ENCODE measurements around the gene PPP1R37. TPM values are rescaled to one million over a fixed set of nuclear protein-coding genes. Genes with fewer than 3 reads are reported as not detected.

Gene PPP1R37
- total RNA-seq, 2 donors from 2014 or later = 19.4 to 21.4 TPM

DNA sequence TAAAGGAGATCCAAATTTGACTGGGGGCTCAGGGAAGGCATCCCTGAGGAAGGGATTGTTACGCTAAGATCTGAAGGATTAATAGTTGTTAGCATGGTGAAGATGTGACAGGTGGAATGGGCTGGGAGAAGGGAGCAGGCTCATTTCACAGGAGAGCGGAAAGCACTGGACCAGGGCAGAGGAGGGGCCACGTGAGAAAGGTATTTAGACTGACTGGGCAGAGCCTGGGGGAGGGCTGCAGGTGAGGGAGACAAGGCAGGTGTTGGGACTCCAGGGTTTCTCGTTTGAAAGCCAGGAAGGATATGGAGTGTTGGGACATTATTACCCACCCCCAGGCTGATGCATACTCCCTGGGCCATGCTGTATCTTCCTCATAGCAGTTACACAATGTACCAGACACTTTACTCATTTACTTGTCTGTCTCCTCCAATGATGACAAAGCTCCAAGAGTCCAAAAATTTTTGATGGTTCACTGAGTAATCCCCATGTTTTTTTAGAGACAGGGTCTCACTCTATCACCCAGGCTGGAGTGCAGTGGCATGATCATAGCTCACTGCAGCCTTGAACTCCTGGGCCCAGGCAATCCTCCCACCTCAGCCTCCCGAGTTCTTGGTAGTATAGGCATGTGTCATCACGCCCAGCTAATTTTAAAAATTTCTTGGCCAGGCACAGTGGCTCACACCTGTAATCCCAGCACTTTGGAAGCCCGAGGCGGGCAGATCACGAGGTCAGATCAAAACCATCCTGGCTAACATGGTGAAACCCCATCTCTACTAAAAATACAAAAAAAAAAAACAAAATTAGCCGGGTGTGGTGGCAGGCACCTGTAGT lies 82.8 kb downstream of the PPP1R37 start:
- DNase-seq = no peak
- no peak for ATAC-seq
- intact Hi-C loops (cut with DNase I) = loop anchor here in 1 of 2 donors (5.0 kb wide), 1 partner anchor 83 kb away; the partner anchor contains the start of gene PPP1R37

DNA sequence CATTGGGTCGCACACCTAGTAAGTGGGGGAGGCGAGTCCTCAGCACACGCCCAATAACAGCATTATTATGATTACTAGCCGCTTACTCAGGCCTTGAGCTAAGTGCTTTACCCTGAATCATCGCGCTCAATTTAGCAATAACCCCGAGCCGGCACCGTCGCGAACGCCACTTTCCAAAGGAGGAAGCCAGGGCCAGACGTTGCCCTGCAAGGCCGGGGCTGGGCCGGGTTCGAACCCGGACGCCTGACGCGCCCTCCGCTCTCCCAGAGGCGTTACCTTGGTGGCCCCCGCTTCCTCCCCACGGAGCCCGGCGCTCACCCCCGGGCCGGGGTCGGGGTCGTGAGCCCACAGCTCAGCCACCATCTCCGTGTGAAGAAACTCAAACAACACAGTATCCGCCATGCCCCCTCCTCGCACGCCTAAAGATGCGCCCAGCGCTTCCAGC lies 84.9 kb downstream of the PPP1R37 start, which contains the start of gene TRAPPC6A:
Gene TRAPPC6A (minus strand): TSS at position 421 of the 445 bp plus-strand sequence. CDS start 19 bp downstream, at position 402.
- ATAC-seq = peak in 1 of 2 donors; percentile 5
- intact Hi-C loops (cut with DNase I) = loop anchor here in 1 of 2 donors (5.0 kb wide), 1 partner anchor 86 kb away; the partner anchor contains the start of gene PPP1R37

DNA sequence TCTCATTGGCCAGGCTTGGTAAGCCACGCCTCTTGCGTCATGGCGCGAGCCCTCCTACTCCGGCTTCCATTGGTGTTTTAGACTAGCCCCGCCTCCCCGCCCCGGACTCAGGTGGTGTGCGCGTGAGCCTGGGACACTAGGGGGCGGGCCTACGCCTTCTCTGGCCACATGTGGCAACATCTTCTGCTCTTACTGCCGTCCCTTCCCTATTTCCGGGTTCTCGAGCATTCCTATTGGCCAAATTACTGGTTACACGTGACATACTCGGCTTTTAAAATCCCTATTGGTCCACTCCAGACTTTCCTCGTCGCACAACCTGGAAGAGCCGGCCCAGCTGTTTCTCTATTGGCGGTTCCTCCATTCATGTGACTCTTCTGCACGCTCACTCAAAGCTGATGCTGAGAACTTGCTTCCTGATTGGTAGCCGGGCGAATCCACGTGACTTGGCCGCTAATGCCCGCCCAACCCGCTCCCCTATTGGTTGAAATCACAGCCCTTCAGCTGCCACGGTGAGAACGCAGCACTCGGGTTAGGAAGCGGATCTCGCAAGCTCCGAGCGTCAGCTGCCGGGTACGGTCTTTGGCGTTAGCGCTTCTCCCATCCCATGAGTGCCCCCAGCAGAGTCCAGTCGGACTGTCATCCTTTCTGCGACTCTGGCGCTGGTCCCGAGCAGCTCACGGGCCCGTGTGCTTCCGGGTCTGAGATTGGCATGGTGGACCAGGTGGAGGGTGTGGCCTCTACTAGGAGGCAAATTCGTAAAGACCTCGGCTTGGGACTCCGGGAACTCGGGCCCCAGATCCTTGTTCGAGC lies 85.5 kb downstream of the PPP1R37 start, which contains the start of gene BLOC1S3:
Gene BLOC1S3 (plus strand): TSS at position 523 of the 810 bp plus-strand sequence. CDS start 513 bp downstream, outside the sequence.
- ATAC-seq (peak; percentile 94 to 97), DNase-seq (peak; percentile 100)
- intact Hi-C loops (cut with DNase I) = loop anchor here in 1 of 2 donors (5.0 kb wide), 1 partner anchor 86 kb away; the partner anchor contains the start of gene PPP1R37

More for the DNA sequence above, 84.9 kb downstream of the PPP1R37 start, which contains the start of gene TRAPPC6A:
- DNase-seq = no peak

DNA sequence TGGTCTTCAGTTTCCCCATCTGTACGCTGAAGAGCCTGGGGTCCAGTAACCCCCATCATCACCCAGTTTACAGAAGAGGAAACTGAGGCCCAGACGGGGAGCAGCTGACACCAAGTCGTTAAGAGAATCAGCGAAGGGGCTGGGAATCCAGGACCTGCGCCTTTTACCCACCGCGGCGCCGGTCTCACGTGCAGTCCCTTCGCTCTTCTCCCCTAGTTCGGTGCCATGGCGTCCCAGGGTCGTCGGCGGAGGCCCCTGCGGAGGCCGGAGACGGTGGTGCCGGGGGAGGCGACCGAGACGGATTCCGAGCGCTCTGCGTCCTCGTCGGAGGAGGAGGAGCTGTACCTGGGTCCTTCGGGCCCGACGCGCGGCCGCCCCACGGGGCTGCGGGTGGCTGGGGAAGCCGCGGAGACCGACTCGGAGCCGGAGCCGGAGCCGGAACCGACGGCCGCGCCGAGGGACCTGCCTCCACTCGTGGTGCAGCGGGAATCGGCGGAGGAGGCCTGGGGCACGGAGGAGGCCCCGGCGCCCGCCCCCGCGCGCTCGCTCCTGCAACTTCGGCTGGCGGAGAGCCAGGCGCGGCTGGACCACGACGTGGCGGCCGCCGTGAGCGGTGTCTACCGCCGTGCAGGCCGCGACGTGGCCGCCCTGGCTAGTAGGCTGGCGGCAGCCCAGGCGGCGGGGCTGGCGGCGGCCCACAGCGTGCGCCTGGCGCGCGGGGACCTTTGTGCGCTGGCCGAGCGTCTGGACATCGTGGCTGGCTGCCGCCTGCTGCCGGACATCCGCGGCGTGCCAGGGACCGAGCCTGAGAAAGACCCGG lies 86.3 kb downstream of the PPP1R37 start:
- ATAC-seq = peak; percentile 0 to 3
- intact Hi-C loops (cut with DNase I) = loop anchor here in 1 of 2 donors (5.0 kb wide), 1 partner anchor 87 kb away; the partner anchor contains the start of gene PPP1R37
- peak; percentile 62 for DNase-seq

DNA sequence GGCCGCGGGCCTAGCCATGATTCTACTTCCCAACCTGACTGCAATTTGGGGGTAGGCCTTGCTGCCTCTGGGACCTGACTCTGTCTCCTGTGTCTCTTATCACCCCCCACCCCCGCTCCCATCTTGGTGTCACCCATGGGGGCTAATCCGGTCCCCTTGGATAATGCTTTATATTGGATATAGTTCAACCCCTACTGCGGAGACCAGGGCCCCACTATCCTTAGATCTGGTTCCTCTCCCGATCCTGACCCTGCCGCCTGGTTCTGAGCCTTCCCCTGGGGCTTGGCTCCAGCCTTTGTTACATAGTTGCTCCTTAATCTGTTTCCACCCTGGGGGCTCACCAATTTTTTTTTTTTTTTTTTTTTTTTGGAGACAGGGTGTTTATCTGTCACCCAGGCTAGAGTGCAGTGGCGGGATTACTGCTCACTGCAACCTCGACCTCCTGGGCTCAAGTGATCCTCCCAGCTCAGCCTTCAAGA lies 87.0 kb downstream of the PPP1R37 start:
- no peak for ATAC-seq
- no peak for DNase-seq
- intact Hi-C loops (cut with DNase I) = loop anchor here in 1 of 2 donors (5.0 kb wide), 1 partner anchor 88 kb away; the partner anchor contains the start of gene PPP1R37

DNA sequence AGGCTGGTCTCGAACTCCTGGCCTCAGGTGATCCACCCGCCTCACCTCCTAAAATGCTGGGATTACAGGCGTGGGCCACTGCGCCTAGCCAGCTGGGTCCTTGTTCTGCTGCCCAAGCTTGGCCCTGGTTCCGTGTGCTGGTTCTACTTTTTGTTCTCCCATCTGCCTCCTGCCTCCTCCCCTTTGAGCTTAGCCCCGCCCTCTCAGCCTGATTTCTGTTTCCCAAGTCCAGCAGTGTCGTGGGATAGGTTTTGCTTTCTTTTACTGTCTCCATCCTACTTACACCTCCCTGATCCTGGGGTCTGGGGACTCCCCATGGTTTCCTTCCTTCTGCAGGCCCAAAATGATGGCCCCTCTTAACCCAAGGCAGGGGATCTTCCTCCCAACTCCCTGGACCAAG lies 88.0 kb downstream of the PPP1R37 start:
- no peak for DNase-seq
- no peak for ATAC-seq
- intact Hi-C loops (cut with DNase I) = no loop called here

DNA sequence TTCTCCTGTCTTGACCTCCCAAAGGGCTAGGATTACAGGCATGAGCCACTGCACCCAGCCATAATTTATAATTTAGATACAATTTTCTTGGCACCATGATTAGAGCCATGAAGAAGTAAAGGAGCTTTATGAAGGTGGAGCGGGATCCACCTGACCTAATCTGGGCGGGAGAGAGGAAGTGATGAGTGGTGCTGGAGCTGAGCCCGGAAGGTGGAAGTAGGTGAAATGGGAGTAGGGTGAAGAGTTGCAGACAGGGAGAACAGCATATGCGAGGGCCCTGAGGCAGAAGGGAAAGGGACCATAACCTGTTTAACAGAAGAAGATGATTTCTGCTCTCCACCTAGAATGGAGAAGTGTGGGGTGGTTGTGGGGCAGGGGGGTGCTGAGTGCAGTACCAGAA lies 89.8 kb downstream of the PPP1R37 start:
- no peak for DNase-seq
- ATAC-seq = no peak
- intact Hi-C loops (cut with DNase I) = no loop called here

DNA sequence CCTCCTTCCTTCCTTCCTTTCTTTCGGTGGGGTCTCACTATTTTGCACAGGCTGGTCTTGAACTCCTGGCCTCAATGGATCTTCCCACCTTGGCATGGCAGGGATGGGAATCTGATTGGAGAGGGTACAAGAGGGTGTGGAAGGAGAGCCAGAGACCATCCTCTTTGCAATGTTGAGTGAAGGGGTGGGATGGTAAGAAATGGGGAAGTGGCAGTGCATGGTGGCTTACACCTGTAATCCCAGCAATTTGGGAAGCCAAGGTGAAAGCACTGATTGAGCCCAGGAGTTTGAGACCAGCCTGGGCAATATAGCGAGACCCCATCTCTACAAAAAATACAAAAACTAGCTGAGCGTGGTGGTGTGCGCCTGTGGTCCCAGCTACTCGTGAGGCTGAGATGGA lies 91.1 kb downstream of the PPP1R37 start:
- DNase-seq (no peak), ATAC-seq (no peak)
- intact Hi-C loops (cut with DNase I) = no loop called here

DNA sequence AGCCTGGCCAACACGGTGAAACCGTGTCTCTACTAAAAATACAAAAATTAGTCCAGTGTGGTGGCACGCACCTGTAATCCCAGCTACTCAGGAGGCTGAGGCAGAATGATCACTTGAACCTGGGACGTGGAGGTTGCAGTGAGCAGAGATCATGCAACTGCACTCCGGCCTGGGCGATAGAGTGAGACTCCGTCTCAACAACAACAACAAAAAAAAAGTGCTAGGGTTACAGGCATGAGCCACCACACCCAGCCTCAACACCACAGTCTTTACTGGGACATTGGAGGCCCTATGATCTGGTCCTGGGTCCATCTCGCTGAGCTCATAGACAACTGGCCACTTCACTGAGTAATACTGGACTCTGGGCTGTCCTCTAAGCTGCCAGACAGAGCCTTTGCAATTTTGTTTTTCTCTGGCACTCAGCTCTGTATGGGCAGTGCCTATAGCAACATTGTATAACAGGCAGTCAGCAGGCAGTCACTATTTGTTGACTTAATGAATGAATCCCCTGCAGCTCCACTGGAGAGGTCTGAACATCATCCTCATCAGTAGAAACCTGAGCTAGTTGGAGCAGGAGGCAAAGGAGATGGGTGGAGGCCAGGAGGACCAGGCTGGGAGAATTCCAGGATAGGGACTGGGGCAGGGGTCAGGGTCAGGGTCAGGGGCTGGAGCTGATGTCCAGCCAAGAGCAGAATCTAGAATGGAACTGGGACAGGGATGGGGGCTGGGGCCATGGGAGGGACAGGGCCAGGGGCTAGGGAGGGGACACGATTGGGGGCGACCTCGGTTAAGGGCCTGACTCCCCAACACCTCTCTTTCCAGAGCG lies 93.7 kb downstream of the PPP1R37 start:
- intact Hi-C loops (cut with DNase I) = no loop called here
- DNase-seq (no peak), ATAC-seq (no peak)

DNA sequence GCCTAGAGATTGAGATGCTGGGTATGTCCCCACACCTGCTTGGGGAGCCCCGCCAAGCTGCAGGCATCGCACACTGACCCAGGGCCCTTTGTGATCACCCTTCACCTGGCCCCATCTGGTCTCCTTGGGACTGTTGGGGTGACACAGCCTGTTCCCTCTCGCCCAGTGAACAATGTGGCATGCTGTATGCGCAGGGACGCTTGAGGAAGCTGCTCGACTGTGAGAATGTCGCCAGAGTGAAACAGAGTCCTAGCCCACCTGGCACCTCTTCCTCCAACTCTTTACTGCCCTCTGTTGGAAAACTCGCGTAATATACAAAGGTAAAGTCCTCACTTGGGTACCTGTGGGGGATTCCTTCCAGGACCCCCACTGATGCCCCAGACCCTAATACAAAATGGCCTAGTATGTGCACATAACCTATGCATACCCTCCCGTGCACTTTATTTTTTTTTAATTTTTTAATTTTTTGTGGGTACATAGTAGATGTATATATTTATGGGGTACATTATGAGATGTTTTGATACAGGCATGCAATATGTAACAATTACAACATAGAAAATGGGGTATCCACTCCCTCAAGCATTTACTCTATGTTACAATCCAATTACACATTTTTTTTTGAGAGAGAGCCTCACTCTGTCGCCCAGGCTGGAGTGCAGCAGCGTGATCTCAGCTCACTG lies 94.6 kb downstream of the PPP1R37 start:
- no peak for DNase-seq
- intact Hi-C loops (cut with DNase I) = no loop called here
- peak; percentile 30 to 38 for ATAC-seq

DNA sequence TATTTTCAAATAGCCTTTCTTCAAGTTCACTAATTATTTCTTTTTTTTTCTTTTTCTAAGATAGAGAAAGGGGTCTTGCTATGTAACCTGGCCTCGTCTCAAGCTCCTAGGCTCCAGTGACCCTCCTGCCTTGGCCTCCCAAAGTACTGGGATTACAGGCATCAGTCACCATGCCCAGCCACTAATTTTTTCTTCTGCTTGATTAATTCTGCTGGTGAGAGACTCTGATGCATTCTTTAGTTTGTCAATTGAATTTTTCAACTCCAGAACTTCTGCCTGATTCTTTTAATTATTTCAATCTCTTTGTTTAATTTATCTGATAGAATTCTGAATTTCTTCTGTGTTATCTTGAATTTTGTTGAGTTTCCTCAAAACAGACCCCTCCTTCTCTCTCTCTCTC lies 97.0 kb downstream of the PPP1R37 start:
- DNase-seq = no peak
- intact Hi-C loops (cut with DNase I) = no loop called here

DNA sequence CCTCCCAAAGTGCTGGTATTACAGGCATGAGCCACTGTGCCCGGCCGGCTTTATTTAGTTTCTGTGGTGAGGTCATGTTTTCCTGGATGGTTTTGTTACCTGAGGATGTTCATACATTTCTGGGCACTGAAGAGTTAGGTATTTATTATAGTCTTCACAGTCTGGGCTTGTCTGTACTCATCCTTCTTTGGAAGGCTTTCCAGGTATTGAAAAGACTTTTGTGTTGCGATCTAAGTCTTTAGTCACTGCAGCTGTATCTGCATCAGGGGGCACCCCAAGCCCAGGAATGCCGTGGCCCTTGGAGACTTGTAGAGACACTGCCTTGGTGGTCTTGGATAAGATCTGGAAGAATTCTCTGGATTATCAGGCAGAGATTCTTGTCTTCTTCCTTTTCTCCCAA lies 98.4 kb downstream of the PPP1R37 start:
- no peak for DNase-seq

More for the DNA sequence above, 97.0 kb downstream of the PPP1R37 start:
- no peak for ATAC-seq

DNA sequence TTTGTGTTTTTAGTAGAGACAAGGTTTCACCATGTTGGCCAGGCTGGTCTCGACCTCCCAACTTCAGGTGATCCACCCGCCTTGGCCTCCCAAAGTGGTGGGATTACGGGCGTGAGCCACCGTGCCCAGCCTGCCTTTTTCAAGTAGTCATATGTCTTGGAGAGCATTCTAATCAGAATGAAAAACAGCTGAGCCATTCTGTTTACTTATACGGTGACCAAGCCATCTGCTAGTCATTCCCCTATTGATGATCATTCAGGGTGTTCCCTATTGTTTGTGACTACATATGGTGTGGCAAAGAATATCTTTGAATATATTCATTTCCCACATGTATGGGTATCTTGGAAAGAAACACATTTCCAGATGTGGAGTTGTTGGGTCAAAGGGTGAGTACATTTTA lies 102.8 kb downstream of the PPP1R37 start:
- ATAC-seq = no peak
- intact Hi-C loops (cut with DNase I) = no loop called here
- DNase-seq = no peak

More for the DNA sequence above, 98.4 kb downstream of the PPP1R37 start:
- intact Hi-C loops (cut with DNase I) = no loop called here
- ATAC-seq = no peak
